GM12801 (cell line): ENCODE measurements around the gene EEF1E1.

ENCODE experiments used
- CTCF ChIP-seq: IDR thresholded peaks from one replicate; pipeline ENCODE4 v1.5.1; 2011; ENCODE audit warnings: control low read depth; ENCODE audit not compliant: insufficient read length; ENCODE audit errors: extremely low read depth

Gene EEF1E1

GRCh38 chr6:8087870-8088754 is 14.2 kb downstream of the EEF1E1 start:
- TF ChIP-seq CTCF = no peak

GRCh38 chr6:8086755-8087306 is 15.5 kb downstream of the EEF1E1 start:
- no peak for TF ChIP-seq CTCF

- TF ChIP-seq CTCF = no peak
Measured at GRCh38 chr6:8085053-8085511, 17.3 kb downstream of the EEF1E1 start.

GRCh38 chr6:8084586-8084985 is 17.8 kb downstream of the EEF1E1 start:
- no peak for TF ChIP-seq CTCF

GRCh38 chr6:8082954-8083858 is 19.1 kb downstream of the EEF1E1 start:
- no peak for TF ChIP-seq CTCF

GRCh38 chr6:8082572-8082953 is 19.8 kb downstream of the EEF1E1 start:
- no peak for TF ChIP-seq CTCF

GRCh38 chr6:8080362-8081151 is 21.8 kb downstream of the EEF1E1 start:
- no peak for TF ChIP-seq CTCF
